ENCODE data around the gene PRR4. TPM values are rescaled to one million over a fixed set of nuclear protein-coding genes. Genes with fewer than 3 reads are reported as not detected.

The PRR4 gene
- total RNA-seq, 1 experiment from 2014 or later, result 4.3 TPM

- Mint-ChIP-seq H3K27me3 (ENCODE audit: low read depth) (no peaks in the 10 kb centered on the region), H3K4me1 (no peaks in the 10 kb centered on the region), H3K27ac (no peak overlapping the region), H3K9me3 (no peaks in the 10 kb centered on the region; a peak in 1 of 5 replicates), H3K36me3 (ENCODE audit: insufficient read depth in 1 of 3, low read depth in 3 of 3) (peaks cover 0 to 5% (median 3%) of the 10 kb centered on the region in 3 experiments; a peak in 4 of 7 replicates), H3K4me3 (no peak overlapping the region)
- Histone ChIP-seq H4K20me1 (ENCODE audit: control insufficient read depth, insufficient read depth, insufficient read length) (no peaks in the 10 kb centered on the region), H3K4ac (ENCODE audit: low read depth, low read length) (no peak overlapping the region), H3K23me2 (ENCODE audit: insufficient read length, low read depth, low read length, poor library complexity, severe bottlenecking) (no peaks in the 10 kb centered on the region), H4K8ac (replicated peaks; ENCODE audit: insufficient read length, low read depth, low read length) (no peak overlapping the region), H3K23ac (ENCODE audit: insufficient read length, low read depth, low read length) (no peak overlapping the region), H2AK5ac (ENCODE audit: insufficient read length, low read length) (no peak overlapping the region), H2BK15ac (ENCODE audit: low read depth, low read length) (no peak overlapping the region), H3K4me2 (ENCODE audit: insufficient read depth, insufficient read length, low read length) (no peak overlapping the region), H4K5ac (ENCODE audit: insufficient read length, low read depth, low read length) (no peak overlapping the region), H2BK12ac (ENCODE audit: insufficient read length, low read depth, low read length) (no peak overlapping the region), H2BK5ac (ENCODE audit: insufficient read length, low read length) (no peak overlapping the region), H2BK20ac (ENCODE audit: low read depth, low read length, poor library complexity, severe bottlenecking) (no peak overlapping the region), H4K91ac (ENCODE audit: insufficient read length, low read depth, low read length) (no peak overlapping the region), H3K27ac (ENCODE audit: insufficient read length, low read depth, low read length) (no peak overlapping the region), H3K27me3 (ENCODE audit: insufficient read depth, low read length) (no peaks in the 10 kb centered on the region), H3K4me1 (ENCODE audit: insufficient read depth, low read length) (no peaks in the 10 kb centered on the region), H3T11ph (ENCODE audit: low read length) (no peak overlapping the region), H3K18ac (ENCODE audit: insufficient read length, low read depth, low read length) (no peak overlapping the region), H3K79me1 (ENCODE audit: insufficient read depth, low read depth, low read length, poor library complexity, severe bottlenecking) (no peaks in the 10 kb centered on the region), H3K9me3 (ENCODE audit: control insufficient read depth, low read depth, low read length) (no peaks in the 10 kb centered on the region), H3K14ac (ENCODE audit: insufficient read depth, low read length) (no peak overlapping the region), H3K79me2 (ENCODE audit: insufficient read depth, low read length) (no peaks in the 10 kb centered on the region), H2BK120ac (ENCODE audit: low read depth, low read length, poor library complexity, severe bottlenecking) (no peak overlapping the region), H3K9ac (ENCODE audit: extremely low read depth, insufficient read length, low read length) (no peak overlapping the region), H3K56ac (ENCODE audit: insufficient read length, low read depth, low read length) (no peak overlapping the region), H2AFZ (ENCODE audit: low read length) (no peak overlapping the region)
- WGBS (ENCODE audit: extremely low coverage, insufficient read length, low lambda C conversion rate), result no CpG with 5 or more reads among the region's 2 CpGs
- no peak for DNase-seq
- TF ChIP-seq, protein P1, sequence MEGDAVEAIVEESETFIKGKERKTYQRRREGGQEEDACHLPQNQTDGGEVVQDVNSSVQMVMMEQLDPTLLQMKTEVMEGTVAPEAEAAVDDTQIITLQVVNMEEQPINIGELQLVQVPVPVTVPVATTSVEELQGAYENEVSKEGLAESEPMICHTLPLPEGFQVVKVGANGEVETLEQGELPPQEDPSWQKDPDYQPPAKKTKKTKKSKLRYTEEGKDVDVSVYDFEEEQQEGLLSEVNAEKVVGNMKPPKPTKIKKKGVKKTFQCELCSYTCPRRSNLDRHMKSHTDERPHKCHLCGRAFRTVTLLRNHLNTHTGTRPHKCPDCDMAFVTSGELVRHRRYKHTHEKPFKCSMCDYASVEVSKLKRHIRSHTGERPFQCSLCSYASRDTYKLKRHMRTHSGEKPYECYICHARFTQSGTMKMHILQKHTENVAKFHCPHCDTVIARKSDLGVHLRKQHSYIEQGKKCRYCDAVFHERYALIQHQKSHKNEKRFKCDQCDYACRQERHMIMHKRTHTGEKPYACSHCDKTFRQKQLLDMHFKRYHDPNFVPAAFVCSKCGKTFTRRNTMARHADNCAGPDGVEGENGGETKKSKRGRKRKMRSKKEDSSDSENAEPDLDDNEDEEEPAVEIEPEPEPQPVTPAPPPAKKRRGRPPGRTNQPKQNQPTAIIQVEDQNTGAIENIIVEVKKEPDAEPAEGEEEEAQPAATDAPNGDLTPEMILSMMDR (conservative IDR thresholded peaks at IDR 0.05), result peak; percentile 45; the same call in 2 of the 3 replicates
Measured at GRCh38 chr12:10867381-10867780, 18.1 kb upstream of the PRR4 start.

Measured in H9 (cell line).